Right ventricle myocardium superior (tissue), 1 donor: ENCODE data around the gene RAB11FIP4. TPM values are rescaled to one million over a fixed set of nuclear protein-coding genes. Genes with fewer than 3 reads are reported as not detected.

ENCODE experiments used
- ATAC-seq: fragments of 200-7000 bp; cut with Tn5 transposase; one replicate; pipeline ENCODE4 v1.9.1; 2020; ENCODE audit warnings: mild to moderate bottlenecking; ENCODE audit not compliant: poor library complexity
- DNase-seq: peaks from one replicate; pipeline ENCODE4 v3.0.0-alpha.2; 2020
- intact Hi-C: fragments of 100-400 bp; cut with DNase I; formaldehyde crosslinking; loops from one replicate; pipeline ENCODE4 v1.11.2; 2022
- total RNA-seq: library from RNA; stranded (reverse); fragmentation: NEBNext Ultra II Directional; extraction: Animal tissue kit (Norgen Biotek cat#: 25700); gene quantifications from one replicate; pipeline ENCODE4 v1.2.1, GENCODE V29; 2021
- donor health status: DM: no; HTN: yes; CAD: no; lungs with severe emphysema.

RAB11FIP4 gene
- total RNA-seq, 1 donor from 2014 or later, result 12.0 TPM

DNA sequence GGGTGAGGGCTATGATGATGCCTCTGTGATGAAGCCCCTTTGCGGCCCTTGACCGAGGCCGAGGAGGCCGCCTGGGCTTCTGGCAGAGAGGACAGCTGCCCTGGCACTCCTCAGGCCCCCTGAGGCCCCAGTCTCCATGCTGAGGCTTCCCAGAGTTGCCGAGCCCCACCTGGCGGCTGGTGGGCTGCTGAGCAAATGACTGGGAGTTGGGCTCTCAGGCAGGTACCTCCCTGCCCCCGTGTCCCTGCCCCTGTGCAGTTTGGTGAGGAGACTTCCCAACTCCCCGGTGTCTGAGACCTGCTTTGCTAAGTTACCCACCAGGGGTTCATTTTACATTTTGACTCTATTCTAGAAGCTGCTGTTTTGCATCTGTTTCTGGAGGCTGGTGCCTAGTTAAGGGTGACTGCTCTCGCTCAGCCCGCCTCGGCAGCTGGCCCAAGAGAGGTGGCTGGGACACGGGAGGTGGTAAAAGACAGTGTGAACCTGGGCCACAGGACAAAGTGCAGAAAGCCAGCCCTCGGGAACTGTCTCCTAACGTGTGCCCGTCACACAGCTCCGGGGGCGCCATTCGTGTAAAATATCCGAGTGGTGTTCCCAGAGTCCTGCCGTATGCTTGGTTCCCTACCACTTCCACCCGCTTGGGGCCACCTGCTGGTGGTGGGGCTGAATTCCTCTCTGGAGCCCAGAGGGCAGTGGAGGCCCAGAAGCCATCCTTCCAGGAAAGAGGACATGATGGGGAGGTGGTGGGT is 134.5 kb downstream of the RAB11FIP4 start:
- DNase-seq, result no peak

DNA sequence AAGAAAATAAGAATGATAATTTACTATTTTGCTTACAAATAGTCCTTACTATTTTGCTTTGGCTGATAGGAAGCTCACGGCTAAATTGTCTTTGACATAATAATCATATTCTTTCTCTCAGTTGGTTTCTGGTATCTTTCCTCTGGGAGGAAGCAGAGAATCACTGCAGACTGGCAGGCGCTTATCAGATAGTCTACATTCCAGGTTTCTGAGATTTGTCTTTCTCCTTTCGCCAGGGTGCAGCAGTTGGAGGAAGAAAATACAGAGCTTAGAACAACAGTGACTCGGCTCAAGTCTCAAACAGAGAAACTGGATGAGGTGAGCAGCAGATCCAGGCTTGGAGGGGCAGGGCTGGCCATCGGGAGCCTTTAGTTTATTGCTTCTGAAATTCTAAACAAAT is 136.1 kb downstream of the RAB11FIP4 start:
- no peak for DNase-seq
- no peak for ATAC-seq
- intact Hi-C loops, result no loop called here

More for the DNA sequence above, 134.5 kb downstream of the RAB11FIP4 start:
- intact Hi-C loops, result loop anchor here (2.0 kb wide), 1 partner anchor 89 kb away; no protein-coding TSS in a partner anchor
- no peak for ATAC-seq

- ATAC-seq (no peak), DNase-seq (no peak)
- intact Hi-C loops, result no loop called here
These were observed 136.9 kb downstream of the RAB11FIP4 start for GRCh38 chr17:31528291-31528874.

DNA sequence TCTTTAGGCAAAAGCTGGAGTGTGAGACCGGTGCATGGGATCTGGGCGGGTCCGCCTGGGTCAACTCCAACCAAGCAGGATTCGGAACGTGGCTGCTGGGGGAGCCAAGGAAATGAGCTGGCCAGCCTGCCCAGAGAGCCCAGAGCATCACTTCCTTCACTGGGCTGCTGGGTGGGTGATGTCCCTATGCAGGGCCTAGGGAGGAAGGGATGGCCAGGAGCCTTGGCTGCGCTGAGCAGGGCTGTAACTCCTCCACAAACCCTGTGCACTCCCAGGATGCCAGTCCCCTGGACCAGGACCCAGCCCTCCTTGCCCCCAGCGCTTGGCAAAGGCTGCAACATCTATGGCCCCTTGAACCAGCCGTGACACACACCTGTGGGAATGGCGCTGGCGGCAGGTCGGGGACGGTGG is 138.4 kb downstream of the RAB11FIP4 start:
- intact Hi-C loops, result no loop called here
- ATAC-seq, result no peak
- DNase-seq, result no peak

- DNase-seq (no peak), ATAC-seq (no peak)
- intact Hi-C loops, result no loop called here
These were observed 139.0 kb downstream of the RAB11FIP4 start for GRCh38 chr17:31530391-31530985.

GRCh38 chr17:31531336-31531980 is 140.0 kb downstream of the RAB11FIP4 start:
- no peak for DNase-seq
- ATAC-seq, result no peak
- intact Hi-C loops, result no loop called here

- DNase-seq (no peak), ATAC-seq (no peak)
- intact Hi-C loops, result no loop called here
These were observed 140.6 kb downstream of the RAB11FIP4 start for GRCh38 chr17:31532081-31532480.

DNA sequence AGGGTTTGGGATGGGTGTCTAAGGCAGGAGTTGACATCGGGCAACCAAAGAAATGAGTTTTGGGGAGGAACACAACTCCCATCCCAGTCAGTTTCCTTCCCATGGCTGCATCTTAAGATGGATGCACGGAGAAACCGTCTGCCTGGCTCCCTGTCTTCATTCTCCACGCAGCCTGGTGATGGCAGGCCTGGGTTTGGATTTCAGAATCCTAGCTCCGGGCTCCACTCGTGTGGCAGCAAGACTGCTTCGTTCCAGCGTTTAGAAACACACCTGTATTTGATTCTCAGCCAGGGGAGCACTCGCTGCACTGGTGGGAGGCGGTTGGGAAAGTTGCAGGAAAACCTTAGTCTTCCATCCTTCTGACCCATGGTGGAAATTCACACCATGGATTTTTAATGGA is 141.1 kb downstream of the RAB11FIP4 start:
- no peak for DNase-seq
- no peak for ATAC-seq
- intact Hi-C loops, result no loop called here

DNA sequence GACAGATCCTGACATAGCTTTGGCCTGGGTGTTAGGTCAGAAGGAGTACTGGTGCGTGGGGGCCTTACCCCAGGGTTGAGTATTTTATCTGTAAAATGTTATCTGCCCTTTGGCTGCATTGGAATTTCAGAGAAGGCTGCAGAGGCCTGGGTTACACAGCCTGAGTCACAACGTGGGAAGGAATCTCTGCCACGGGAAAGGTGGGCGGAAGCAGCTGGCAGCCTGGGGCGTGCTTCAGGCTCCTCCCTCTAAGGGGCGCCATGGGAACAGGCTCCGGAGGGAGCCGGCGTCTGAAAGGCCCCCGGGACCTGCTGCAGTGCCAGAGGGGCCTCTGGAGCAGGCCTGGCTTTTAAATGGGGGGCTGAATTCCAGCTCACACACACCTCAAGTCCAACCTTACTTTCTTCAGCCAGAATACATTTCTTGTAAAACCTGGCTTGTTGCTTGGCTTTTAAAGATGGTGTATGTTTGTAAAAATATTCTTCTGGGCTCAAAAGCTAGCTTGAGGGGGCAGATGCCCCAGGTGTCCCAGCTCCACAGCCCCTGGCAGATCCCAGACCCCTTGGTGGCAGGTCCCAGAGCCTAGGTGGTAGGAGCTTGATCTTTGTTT is 142.2 kb downstream of the RAB11FIP4 start:
- DNase-seq (no peak), ATAC-seq (peak; percentile 24)
- intact Hi-C loops, result no loop called here

DNA sequence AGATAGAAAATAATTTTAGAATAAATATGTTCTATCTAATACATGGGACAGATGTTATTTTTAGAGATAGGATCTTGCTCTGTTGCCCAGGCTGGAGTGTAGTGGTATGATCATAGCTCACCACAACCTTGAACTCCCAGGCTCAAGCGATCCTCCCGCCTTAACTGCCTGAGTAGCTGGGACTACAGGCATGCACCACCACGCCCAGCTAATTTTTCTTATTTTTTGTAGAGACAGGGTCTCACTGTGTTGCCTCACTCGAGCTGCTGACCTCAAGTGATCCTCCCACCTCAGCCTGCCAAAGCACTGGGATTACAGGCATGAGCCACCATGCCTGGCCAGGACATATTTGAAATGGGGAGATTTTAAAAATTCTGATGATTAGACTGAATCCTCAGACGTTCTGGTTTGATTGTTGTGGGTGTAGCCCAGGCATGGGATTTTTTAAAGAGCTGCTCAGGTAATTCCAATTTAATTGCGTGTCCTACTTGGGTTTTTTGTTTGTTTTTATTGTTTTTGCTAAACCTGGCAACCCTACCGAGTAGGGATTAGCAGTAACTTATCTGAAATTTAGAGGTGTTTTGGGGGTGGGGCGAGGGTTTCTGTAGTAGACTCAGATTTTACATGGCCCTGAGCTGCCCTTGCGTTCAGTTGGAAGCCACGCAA is 142.9 kb downstream of the RAB11FIP4 start:
- intact Hi-C loops, result no loop called here
- DNase-seq, result no peak
- ATAC-seq, result no peak

DNA sequence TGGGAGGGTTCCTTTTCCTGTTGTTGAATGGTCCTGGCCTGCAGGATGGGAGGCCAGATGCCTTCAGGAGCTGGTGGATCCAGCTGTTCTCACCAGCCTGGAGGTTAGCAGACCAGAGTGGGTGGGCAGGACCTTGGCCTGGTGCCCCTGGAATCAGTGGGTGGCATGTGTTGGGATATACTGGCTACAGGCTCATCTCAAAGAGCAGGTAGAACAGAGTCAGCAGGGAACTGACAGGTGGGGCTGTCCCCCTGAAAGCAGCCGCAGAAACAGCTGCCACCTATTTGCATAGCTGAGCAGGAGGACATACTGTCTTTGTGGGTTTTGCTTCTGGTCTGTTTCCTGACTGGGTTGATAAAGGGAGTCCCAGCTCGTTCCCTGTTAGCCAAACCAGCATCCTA is 144.1 kb downstream of the RAB11FIP4 start:
- no peak for ATAC-seq
- intact Hi-C loops, result no loop called here

GRCh38 chr17:31536451-31536850 is 145.0 kb downstream of the RAB11FIP4 start:
- DNase-seq (no peak), ATAC-seq (no peak)
- intact Hi-C loops, result no loop called here

More for the DNA sequence above, 144.1 kb downstream of the RAB11FIP4 start:
- no peak for DNase-seq

GRCh38 chr17:31537565-31538011 is 146.1 kb downstream of the RAB11FIP4 start:
- intact Hi-C loops, result no loop called here
- no peak for DNase-seq

GRCh38 chr17:31538080-31538762 is 146.7 kb downstream of the RAB11FIP4 start:
- intact Hi-C loops, result no loop called here
- no peak for DNase-seq
- ATAC-seq, result no peak

More at GRCh38 chr17:31537565-31538011, 146.1 kb downstream of the RAB11FIP4 start:
- no peak for ATAC-seq

DNA sequence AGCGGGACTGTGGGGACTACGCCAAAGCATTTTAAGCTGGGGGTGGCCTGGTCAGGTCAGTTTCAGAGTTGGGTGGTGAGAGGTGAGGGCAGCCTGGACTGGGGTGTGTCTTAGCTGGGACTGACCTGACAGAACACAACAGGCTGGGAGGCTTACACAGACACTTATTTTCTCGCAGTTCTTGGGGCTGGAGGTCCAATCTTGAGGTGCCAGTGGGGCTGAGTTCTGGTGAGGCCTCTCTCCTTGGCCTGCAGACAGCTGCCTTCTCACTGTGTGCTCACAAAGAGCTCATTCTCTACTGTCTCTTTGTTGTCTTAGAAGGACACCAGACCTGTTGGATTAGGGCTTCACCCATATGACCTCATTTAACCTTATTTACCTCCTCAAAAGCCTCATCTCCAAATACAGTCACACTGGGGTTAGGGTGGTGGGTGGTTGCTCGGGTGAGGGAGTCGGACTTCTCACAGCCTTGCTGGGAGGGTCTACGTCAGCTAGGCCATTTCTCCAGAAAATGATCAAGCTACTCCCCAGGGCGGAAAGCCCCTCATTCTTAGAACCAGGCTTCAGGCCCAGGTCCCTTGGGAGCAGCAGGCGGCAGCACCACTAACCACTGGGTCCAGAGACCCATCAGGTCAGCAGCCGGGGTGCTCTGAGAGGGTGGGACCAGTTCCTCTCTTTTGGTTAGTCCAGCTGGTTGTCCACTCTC is 149.3 kb downstream of the RAB11FIP4 start:
- intact Hi-C loops, result no loop called here

GRCh38 chr17:31541559-31541958 is 150.1 kb downstream of the RAB11FIP4 start:
- ATAC-seq (no peak), DNase-seq (no peak)
- intact Hi-C loops, result no loop called here

More for the DNA sequence above, 149.3 kb downstream of the RAB11FIP4 start:
- ATAC-seq, result no peak
- no peak for DNase-seq

GRCh38 chr17:31544186-31544585 is 152.7 kb downstream of the RAB11FIP4 start:
- no peak for DNase-seq
- intact Hi-C loops, result no loop called here
- no peak for ATAC-seq
